GM18909 (cell line): Measurements from ENCODE around the gene LNPK.
"Not testable (repeated sequence)": the region's sequence is repeated elsewhere in the genome, so short reads cannot be mapped to it uniquely, and the experiment has no call there.

ENCODE experiments used
- ATAC-seq: cut with Tn5 transposase; IDR thresholded peaks from one replicate; pipeline ENCODE4 v1.9.1; 2021; ENCODE audit warnings: mild to moderate bottlenecking; ENCODE audit not compliant: unreplicated experiment, poor library complexity

The LNPK gene

GRCh38 chr2:175914846-175915245, 87.2 kb downstream of the LNPK start:
- no peak for ATAC-seq

- ATAC-seq = not testable (repeated sequence)
Measured at GRCh38 chr2:175913849-175914743, 88.0 kb downstream of the LNPK start.

- ATAC-seq = not testable (repeated sequence)
Measured at GRCh38 chr2:175913267-175913666, 88.8 kb downstream of the LNPK start.

GRCh38 chr2:175904035-175904434, 98.0 kb downstream of the LNPK start:
- no peak for ATAC-seq

GRCh38 chr2:175903384-175903936, 98.6 kb downstream of the LNPK start:
- ATAC-seq = no peak

GRCh38 chr2:175895957-175896356, 106.1 kb downstream of the LNPK start:
- ATAC-seq = not testable (repeated sequence)

- no peak for ATAC-seq
Measured at GRCh38 chr2:175892046-175892445, 110.0 kb downstream of the LNPK start.

GRCh38 chr2:175890636-175891242, 111.3 kb downstream of the LNPK start:
- no peak for ATAC-seq

- ATAC-seq = no peak
Measured at GRCh38 chr2:175889701-175890302, 112.3 kb downstream of the LNPK start.

GRCh38 chr2:175887776-175888175, 114.3 kb downstream of the LNPK start:
- ATAC-seq = no peak

GRCh38 chr2:175884697-175885393, 117.2 kb downstream of the LNPK start:
- no peak for ATAC-seq

- ATAC-seq = no peak
Measured at GRCh38 chr2:175883586-175884194, 118.4 kb downstream of the LNPK start.

- no peak for ATAC-seq
Measured at GRCh38 chr2:175879679-175880078, 122.4 kb downstream of the LNPK start.

GRCh38 chr2:175877845-175878544, 124.1 kb downstream of the LNPK start:
- no peak for ATAC-seq

- ATAC-seq = no peak
Measured at GRCh38 chr2:175874291-175874690, 127.8 kb downstream of the LNPK start.
